ENCODE results near the gene GLIS2.

The GLIS2 gene

DNA sequence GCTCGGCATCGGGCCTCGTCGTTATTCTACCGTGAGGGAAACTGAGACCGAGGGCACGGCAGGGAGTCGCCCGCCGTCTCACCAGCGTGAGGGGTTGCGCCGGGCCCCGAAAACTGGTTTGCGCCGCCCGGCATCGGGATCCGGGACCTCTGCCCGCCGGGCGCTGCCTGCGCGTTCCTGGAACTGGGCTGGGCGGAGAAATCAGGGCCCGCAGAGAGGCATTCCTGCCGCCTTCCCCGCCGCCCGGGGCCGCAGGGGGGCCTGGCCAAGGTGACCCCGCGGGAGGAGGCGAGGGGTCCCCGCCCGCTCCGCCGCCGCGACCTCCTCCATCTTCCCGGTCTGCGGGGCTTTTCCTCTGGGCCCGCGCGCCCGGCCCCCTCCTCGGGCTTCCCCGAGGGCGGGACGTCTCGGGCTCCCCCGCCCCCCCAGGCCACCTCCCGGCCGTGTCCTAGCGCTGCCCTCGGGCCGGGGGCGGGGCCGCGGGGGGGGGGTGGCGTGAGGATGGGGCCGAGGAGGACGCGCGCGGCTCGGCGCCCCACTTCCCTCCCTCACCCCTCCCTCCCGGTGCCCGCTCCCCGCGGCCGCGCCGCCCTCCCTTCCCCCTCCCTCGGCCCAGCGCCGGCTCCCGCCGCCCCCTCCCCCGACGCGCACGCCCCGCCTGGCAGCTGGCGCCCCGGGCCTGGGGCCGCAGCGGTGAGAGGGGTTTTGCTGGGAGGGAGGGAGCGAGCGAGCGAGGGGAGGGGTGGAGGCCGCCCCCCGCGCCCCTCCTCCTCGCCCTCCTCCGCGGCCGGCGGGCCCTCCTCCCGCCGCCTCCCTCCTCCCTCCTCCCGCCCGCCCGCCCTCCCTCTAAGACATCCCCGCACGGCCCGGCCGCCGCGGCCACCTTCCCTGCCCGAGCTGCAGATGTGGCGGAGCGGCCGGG, at the start of gene GLIS2:
Gene GLIS2 (plus strand): TSS at position 882 of the 922 bp plus-strand sequence. CDS start 16,214 bp downstream, outside the sequence.
- peak; percentile 19 for DNase-seq (ENCODE audit: low spot score)

- no peak for DNase-seq (ENCODE audit: low spot score)
Measured at GRCh38 chr16:4266372-4266771, 49.5 kb upstream of the GLIS2 start.

- no peak for DNase-seq (ENCODE audit: low spot score)
Measured at GRCh38 chr16:4270091-4270490, 45.8 kb upstream of the GLIS2 start.

- no peak for DNase-seq (ENCODE audit: low spot score)
Measured at GRCh38 chr16:4270595-4270994, 45.3 kb upstream of the GLIS2 start.

DNA sequence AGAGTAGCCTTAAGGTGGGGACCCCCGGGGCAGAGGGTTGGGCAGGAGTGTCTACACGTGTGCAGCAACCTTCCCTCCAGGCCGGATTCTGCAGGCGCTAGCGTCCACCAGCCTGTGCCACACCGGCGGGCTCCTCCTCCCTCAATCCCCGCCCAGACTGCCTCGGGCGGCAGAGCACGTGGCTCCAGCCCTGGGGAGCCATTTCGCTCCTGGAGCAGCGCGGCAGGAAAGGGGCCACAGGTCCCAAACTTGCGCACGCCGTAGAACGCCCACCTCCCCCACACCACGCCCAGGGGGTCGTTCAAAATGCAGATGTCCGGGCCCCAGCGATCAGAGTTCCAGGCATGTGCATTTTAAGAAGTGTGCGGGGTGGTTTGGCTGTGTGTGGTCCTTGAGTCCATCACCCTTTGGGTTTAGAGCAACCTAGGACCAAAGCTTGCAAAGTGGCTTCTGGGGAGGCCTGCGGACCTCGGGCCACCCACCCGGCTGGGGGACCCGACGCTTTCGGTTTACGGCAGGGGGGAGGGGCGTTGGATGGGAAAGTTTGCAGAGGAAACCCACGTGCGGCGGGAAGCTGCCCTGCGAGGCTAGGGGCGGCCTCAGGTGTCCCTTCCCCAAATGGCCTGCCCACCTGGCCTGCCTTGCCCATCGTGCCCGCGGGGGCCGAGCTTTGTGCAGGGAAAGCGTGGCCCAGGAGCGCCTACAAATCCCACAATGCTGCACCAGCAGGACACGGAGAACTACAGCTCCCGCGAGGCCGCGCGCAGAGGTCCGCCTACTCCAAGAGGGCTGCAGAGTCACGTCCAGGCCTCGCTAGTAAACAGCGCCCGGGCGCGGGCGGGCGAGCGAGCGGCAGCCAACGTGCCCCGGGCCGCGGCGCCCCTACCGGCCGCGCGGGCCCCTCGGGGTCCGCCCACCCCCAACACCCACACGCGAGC, 44.4 kb upstream of the GLIS2 start:
- DNase-seq (ENCODE audit: low spot score) = peak; percentile 88

DNA sequence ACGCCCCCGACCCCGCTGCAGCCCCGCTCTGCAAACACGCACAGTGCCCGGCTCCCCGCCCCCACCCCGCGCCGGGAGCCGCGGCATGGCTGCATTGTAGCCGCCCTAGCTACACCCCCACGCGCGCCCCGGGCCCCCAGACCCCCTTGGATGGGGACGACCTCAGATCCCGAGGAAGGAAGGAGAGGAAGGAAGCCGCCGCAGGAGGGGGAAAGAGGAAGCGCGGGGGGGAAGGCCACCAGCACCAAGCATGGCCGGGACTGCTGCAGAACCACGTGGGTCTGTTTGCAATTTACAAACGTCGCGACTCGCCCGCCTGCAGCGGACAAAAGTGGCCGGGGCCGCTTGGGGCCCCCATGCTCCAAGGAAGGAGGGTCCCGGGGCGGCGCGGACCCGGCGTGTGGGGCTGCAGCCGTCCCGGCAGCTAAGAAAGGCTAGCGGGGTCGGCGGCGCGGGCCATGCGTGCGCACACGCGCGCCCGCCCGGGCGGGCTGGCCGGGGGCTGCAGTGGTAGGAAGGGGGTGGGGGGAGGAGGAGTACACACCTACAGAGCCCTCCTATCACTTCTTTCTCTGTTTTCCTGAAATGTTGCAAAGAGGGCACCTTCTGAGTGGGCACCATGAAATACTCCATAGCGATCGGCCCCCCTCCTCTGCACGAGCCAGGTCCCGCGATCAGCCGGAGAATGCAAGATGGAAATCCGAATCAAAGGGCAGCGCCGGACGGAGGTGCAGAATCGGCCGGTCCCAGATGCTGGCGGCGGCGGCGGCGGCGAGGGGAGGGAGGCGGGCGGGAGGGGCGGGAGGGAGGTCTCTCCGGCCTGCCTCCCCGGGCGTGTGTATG, 43.5 kb upstream of the GLIS2 start:
- peak; percentile 31 for DNase-seq (ENCODE audit: low spot score)

DNA sequence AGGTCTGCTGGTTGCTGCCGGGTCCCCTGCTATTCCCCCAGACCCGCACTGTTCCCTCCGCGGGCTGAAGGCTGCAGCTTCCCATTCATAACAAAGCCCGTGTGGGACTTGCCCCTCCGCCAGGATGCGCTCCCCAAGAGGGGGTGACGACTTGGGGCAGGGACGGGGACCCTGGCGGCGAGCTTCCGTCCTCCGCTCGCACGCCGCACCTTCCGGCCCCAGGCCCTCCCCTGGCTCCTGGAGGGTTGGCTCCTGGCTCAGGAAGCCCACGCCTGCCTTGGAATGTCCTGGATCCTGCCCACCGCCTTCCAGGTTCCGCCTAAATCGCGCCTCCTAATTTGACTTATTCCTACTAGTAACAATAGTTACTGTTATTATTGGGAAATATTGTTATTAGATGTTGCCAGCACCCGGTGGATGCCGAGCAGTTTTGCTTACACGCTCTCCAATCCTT, 42.0 kb upstream of the GLIS2 start:
- peak; percentile 38 for DNase-seq (ENCODE audit: low spot score)

DNA sequence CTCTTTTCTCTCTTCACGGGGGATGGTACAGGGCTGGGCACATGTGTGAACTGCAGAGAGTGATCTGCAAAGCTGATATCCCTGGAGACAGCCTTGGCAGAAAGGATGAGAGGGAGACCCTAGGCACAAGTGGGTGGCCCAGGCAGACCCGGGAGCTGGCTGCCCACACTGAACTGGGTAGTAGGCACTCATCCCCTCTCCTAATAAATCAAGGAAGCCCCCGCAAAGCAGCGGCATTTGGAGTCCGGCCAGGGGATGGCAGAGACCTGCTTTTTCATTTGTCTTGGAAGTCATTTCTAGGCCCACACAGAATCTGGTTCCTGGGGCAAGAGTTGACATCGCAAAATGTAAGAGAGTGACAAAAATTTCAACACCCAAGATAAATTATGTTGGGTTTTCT, 40.0 kb upstream of the GLIS2 start:
- no peak for DNase-seq (ENCODE audit: low spot score)

DNA sequence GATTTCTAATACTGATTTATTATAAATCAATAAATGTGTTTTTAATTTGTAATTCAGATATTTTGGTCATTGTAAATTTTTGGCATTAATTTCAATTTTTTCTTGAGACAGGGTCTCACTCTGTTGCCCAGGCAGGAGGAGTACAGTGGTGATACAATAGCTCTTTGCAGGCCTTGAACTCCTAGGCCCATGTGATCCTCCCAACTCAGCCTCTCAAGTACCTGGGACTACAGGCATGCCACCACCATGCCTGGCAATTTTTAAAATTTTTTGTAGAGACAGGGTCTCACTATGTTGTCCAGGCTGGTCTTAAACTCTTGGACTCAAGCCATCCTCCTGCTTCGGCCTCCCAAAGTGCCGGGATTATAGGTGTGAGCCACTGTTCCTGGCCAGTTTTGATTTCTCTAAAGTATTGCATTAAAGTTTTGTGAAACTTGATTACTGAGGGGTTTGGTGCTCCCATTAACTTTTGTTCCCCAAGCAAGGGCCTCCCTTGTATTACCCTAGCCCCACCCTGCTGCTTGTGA, 37.8 kb upstream of the GLIS2 start:
- no peak for DNase-seq (ENCODE audit: low spot score)

GRCh38 chr16:4280625-4281024, 35.2 kb upstream of the GLIS2 start:
- no peak for DNase-seq (ENCODE audit: low spot score)

- no peak for DNase-seq (ENCODE audit: low spot score)
Measured at GRCh38 chr16:4283441-4283840, 32.4 kb upstream of the GLIS2 start.

DNA sequence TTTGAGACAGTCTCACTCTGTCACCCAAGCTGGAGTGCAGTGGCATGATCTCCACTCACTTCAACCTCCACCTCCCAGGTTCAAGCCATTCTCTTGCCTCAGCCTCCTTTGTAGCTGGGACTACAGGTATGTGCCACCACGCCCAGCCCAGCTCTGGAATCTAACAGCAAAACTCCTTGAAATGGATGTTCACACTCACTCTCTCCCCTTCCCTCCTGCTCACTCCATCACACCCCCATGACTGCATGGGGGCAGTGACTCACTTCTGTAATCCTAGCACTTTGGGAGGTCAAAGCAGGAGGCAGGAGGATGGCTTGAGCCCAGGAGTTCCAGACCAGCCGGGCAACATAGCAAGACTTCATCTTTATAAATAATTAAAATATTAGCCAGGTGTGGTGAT, 31.9 kb upstream of the GLIS2 start:
- no peak for DNase-seq (ENCODE audit: low spot score)

- no peak for DNase-seq (ENCODE audit: low spot score)
Measured at GRCh38 chr16:4285167-4285566, 30.7 kb upstream of the GLIS2 start.

GRCh38 chr16:4288148-4288921, 27.5 kb upstream of the GLIS2 start:
- DNase-seq (ENCODE audit: low spot score) = peak; percentile 76

DNA sequence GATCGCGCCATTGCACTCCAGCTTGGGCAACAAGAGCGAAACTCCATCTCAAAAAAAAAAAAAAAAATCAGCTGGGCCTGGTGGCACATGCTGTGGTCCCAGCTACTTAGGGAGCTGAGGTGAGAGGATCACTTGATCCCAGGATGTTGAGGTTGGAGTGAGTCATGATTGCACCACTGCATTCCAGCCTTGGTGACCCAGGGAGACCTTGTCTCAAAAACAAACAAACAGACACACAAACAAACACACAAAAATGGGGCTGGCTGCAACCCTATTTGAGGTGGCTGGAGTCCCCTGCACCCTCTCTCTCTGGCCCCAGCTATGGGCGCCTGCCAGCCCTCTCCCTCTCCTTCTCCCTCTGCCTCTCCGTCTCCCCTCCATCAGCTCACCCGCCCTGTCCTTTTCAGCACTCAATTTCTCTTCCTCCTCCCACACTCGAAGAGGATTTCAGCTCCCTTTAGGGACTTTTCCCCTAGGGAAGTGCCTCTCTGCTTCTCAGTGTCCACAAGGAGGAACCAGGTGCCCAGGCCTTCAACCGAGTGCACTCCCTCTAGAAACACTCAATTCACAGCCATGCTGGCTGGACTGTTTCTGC, 25.5 kb upstream of the GLIS2 start:
- no peak for DNase-seq (ENCODE audit: low spot score)

GRCh38 chr16:4291699-4292098, 24.2 kb upstream of the GLIS2 start:
- DNase-seq (ENCODE audit: low spot score) = no peak

- DNase-seq (ENCODE audit: low spot score) = no peak
Measured at GRCh38 chr16:4293181-4293716, 22.6 kb upstream of the GLIS2 start.

- DNase-seq (ENCODE audit: low spot score) = no peak
Measured at GRCh38 chr16:4293822-4294457, 21.9 kb upstream of the GLIS2 start.

- DNase-seq (ENCODE audit: low spot score) = no peak
Measured at GRCh38 chr16:4295581-4295980, 20.3 kb upstream of the GLIS2 start.

Measured in CD4-positive, alpha-beta T cell treated with Interleukin-6 at 100 ng/mL for 8 hours (primary cell).